Measurements from ENCODE around the gene CHMP4B. TPM values are rescaled to one million over a fixed set of nuclear protein-coding genes. Genes with fewer than 3 reads are reported as not detected.

CHMP4B gene
- total and polyA plus RNA-seq, 4 donors: 91.6 to 162 (median 120) TPM

- no peak for TF ChIP-seq CTCF (IDR thresholded peaks at IDR 0.05; ENCODE audit: control extremely low read depth, extremely low read depth)
- H3K9me3 ChIP-seq (ENCODE audit: control insufficient read depth in 4 of 4, insufficient read depth in 3 of 4, low read length in 3 of 4): no peaks in the 10 kb centered on the region
- H3K27ac ChIP-seq (ENCODE audit: low read depth in 1 of 2, low read length in 1 of 2): no peak overlapping the region
- H3K9ac ChIP-seq (ENCODE audit: insufficient read depth in 1 of 2, low read length in 2 of 2): no peak overlapping the region
- ATAC-seq (ENCODE audit: insufficient read depth, low FRiP score) (no peak), DNase-seq (peak; percentile 54 to 80 (median 67))
- 58 to 70% methylated on average over 4 of the region's 4 CpGs for WGBS, 2 donors
- H3K36me3 ChIP-seq (ENCODE audit: control insufficient read depth in 4 of 4, insufficient read depth in 4 of 4, low read length in 4 of 4): no peaks in the 10 kb centered on the region
- H3K27me3 ChIP-seq (ENCODE audit: control insufficient read depth in 3 of 3, insufficient read depth in 3 of 3, low read length in 2 of 3): no peaks in the 10 kb centered on the region
- H3K4me3 ChIP-seq: no peak overlapping the region
- peaks cover 0 to 3% (median 0%) of the 10 kb centered on the region in 5 donors for H3K4me1 ChIP-seq (ENCODE audit: control insufficient read depth in 5 of 5, insufficient read depth in 5 of 5, low read length in 5 of 5)
Observed at GRCh38 chr20:33896509-33896908, 85.4 kb downstream of the CHMP4B start.

GRCh38 chr20:33897313-33897912 is 86.3 kb downstream of the CHMP4B start:
- no peak overlapping the region for H3K4me3 ChIP-seq
- H3K9ac ChIP-seq (ENCODE audit: insufficient read depth in 1 of 2, low read length in 2 of 2): no peak overlapping the region
- no peaks in the 10 kb centered on the region for H3K27me3 ChIP-seq (ENCODE audit: control insufficient read depth in 3 of 3, insufficient read depth in 3 of 3, low read length in 2 of 3)
- H3K36me3 ChIP-seq (ENCODE audit: control insufficient read depth in 4 of 4, insufficient read depth in 4 of 4, low read length in 4 of 4): no peaks in the 10 kb centered on the region
- H3K4me1 ChIP-seq (ENCODE audit: control insufficient read depth in 5 of 5, insufficient read depth in 5 of 5, low read length in 5 of 5): peaks cover 0 to 3% (median 0%) of the 10 kb centered on the region in 5 donors
- H3K27ac ChIP-seq (ENCODE audit: low read depth in 1 of 2, low read length in 1 of 2): no peak overlapping the region
- H3K9me3 ChIP-seq (ENCODE audit: control insufficient read depth in 4 of 4, insufficient read depth in 3 of 4, low read length in 3 of 4): no peaks in the 10 kb centered on the region
- ATAC-seq (ENCODE audit: insufficient read depth, low FRiP score) (no peak), DNase-seq (no peak)
- no peak for TF ChIP-seq CTCF (IDR thresholded peaks at IDR 0.05; ENCODE audit: control extremely low read depth, extremely low read depth)
- WGBS, 2 donors: 84% methylated on average over 8 of the region's 8 CpGs

GRCh38 chr20:33899106-33899505 is 88.0 kb downstream of the CHMP4B start:
- no peak for TF ChIP-seq CTCF (IDR thresholded peaks at IDR 0.05; ENCODE audit: control extremely low read depth, extremely low read depth)
- Histone ChIP-seq H3K27ac (ENCODE audit: low read depth in 1 of 2, low read length in 1 of 2) (no peak overlapping the region), H3K9me3 (ENCODE audit: control insufficient read depth in 4 of 4, insufficient read depth in 3 of 4, low read length in 3 of 4) (no peaks in the 10 kb centered on the region), H3K4me3 (no peak overlapping the region), H3K9ac (ENCODE audit: insufficient read depth in 1 of 2, low read length in 2 of 2) (no peak overlapping the region), H3K36me3 (ENCODE audit: control insufficient read depth in 4 of 4, insufficient read depth in 4 of 4, low read length in 4 of 4) (no peaks in the 10 kb centered on the region), H3K27me3 (ENCODE audit: control insufficient read depth in 3 of 3, insufficient read depth in 3 of 3, low read length in 2 of 3) (no peaks in the 10 kb centered on the region), H3K4me1 (ENCODE audit: control insufficient read depth in 5 of 5, insufficient read depth in 5 of 5, low read length in 5 of 5) (peaks cover 0 to 3% (median 0%) of the 10 kb centered on the region in 5 donors)
- 89 to 90% methylated on average over 7 of the region's 7 CpGs for WGBS, 2 donors
- DNase-seq (no peak), ATAC-seq (ENCODE audit: insufficient read depth, low FRiP score) (no peak)
